ENCODE measurements around the gene RNF40.
"Not testable (repeated sequence)": the region's sequence is repeated elsewhere in the genome, so short reads cannot be mapped to it uniquely, and the experiment has no call there.

The RNF40 gene

GRCh38 chr16:30780549-30780948 lies 18.4 kb downstream of the RNF40 start:
- no peak for DNase-seq

GRCh38 chr16:30782486-30783279 lies 20.6 kb downstream of the RNF40 start:
- DNase-seq, result no peak

- no peak for DNase-seq
Measured at GRCh38 chr16:30783280-30784109, 21.4 kb downstream of the RNF40 start.

- DNase-seq, result no peak
Measured at GRCh38 chr16:30784215-30784614, 22.1 kb downstream of the RNF40 start.

- DNase-seq, result no peak
Measured at GRCh38 chr16:30785126-30786106, 23.3 kb downstream of the RNF40 start.

- DNase-seq, result peak in 15 of 51 donors; percentile 7 to 53 (median 34)
Measured at GRCh38 chr16:30786115-30786935, 24.2 kb downstream of the RNF40 start.

GRCh38 chr16:30786936-30787612 lies 25.0 kb downstream of the RNF40 start, which contains the start of gene ZNF629:
TSS of gene ZNF629 (minus strand) at chr16:30787205. CDS start at chr16:30784482, 2,723 bp downstream.
- DNase-seq, result peak in 49 of 51 donors; percentile 13 to 85 (median 67)

GRCh38 chr16:30787613-30788378 lies 25.7 kb downstream of the RNF40 start:
- peak in 1 of 51 donors; percentile 41 for DNase-seq

GRCh38 chr16:30793508-30794069 lies 31.5 kb downstream of the RNF40 start:
- no peak for DNase-seq

- DNase-seq, result no peak
Measured at GRCh38 chr16:30794634-30795033, 32.5 kb downstream of the RNF40 start.

- no peak for DNase-seq
Measured at GRCh38 chr16:30797670-30798309, 35.7 kb downstream of the RNF40 start.

GRCh38 chr16:30802936-30803335 lies 40.8 kb downstream of the RNF40 start:
- no peak for DNase-seq

- DNase-seq, result no peak
Measured at GRCh38 chr16:30805056-30805369, 42.9 kb downstream of the RNF40 start.

GRCh38 chr16:30805370-30806169 lies 43.4 kb downstream of the RNF40 start:
- DNase-seq, result peak; percentile 36 to 90 (median 80)

- DNase-seq, result no peak
Measured at GRCh38 chr16:30808146-30808545, 46.0 kb downstream of the RNF40 start.

- not testable (repeated sequence) for DNase-seq
Measured at GRCh38 chr16:30808890-30809426, 46.8 kb downstream of the RNF40 start.

- DNase-seq, result not testable (repeated sequence)
Measured at GRCh38 chr16:30809675-30810074, 47.6 kb downstream of the RNF40 start.

Measured in hypothalamus (tissue), 51 donors.